Stimulated activated naive CD8-positive, alpha-beta T cell treated with anti-CD3 and anti-CD28 coated beads, Interleukin-15, amount 100 ng/mL, for 72 hours (primary cell): ENCODE results near the gene CCDC85A.
A peak's percentile ranks its signal among the peaks of the same experiment; 100 is the strongest.

Experiments used
- ATAC-seq: fragments of 150-1000 bp; cut with Tn5 transposase; 2 replicates; pipeline ENCODE4 v1.10.0; 2021; ENCODE audit warnings: mild to moderate bottlenecking, moderate library complexity
- DNase-seq, 2 donors: peaks; one replicate each; pipeline ENCODE4 v3.0.0; 2021 to 2022
- H3K27ac Mint-ChIP-seq, 2 donors: one replicate each; pipeline ENCODE4 v1.8.0; 2022; ENCODE audit warnings: mild to moderate bottlenecking in 2 of 2, mixed read lengths in 2 of 2, moderate library complexity in 2 of 2
- H3K27me3 Mint-ChIP-seq: one replicate; pipeline ENCODE4 v1.8.0; 2022; ENCODE audit warnings: mixed read lengths
- H3K4me1 Mint-ChIP-seq: one replicate; pipeline ENCODE4 v1.8.0; 2022; ENCODE audit warnings: mild to moderate bottlenecking, mixed read lengths
- H3K4me3 Mint-ChIP-seq, 2 donors: one replicate each; pipeline ENCODE4 v1.8.0; 2022; ENCODE audit warnings: mild to moderate bottlenecking in 2 of 2, mixed read lengths in 2 of 2, moderate library complexity in 1 of 2
- H3K9me3 Mint-ChIP-seq, 2 donors: one replicate each; pipeline ENCODE4 v1.8.0; 2022; ENCODE audit warnings: mixed read lengths in 2 of 2

The CCDC85A gene

DNA sequence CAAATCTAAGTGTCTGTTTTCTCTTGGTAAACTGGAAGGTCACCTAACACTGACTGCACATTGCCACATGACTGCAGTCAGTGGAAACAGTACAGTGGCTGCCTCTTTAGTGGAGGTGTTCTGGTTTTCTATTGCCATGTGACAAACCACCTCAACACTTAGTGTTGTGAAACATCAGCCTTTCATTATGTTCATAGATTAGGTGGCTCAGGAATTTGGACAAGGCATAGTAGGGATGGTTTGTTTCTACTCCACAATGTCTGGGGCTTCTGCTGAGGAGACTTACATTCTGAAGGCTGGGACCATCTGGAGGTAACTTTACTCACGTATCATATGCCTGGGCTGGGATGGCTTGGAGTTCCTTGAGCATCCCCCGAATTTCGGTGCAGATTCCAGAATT is 26.5 kb downstream of the CCDC85A start:
- no peaks in the 10 kb centered on the region for H3K27me3 Mint-ChIP-seq
- no peak for DNase-seq

DNA sequence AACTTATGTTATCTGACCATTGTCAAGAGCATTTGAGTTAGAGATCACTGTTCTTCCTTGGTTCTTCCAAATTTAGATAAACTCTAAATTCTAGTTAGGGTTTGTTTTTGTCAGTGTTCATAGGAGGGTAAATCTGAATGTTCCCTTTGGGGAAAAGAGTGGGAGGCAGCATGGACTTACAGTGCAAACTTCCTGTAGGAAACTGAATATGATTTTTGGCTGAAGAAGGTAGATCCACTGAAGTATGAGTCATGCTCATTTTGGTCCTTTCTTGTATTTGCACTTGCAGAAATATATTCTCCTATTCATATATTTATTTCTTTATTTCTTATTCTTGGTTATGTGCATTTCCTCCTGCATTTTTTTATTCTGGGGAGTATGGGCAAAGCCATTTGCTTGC is 27.3 kb downstream of the CCDC85A start:
- ATAC-seq, result no peak
- no peaks in the 10 kb centered on the region for H3K4me1 Mint-ChIP-seq

More for the DNA sequence above, 26.5 kb downstream of the CCDC85A start:
- no peak overlapping the region for H3K27ac Mint-ChIP-seq
- no peak overlapping the region for H3K4me3 Mint-ChIP-seq
- no peaks in the 10 kb centered on the region for H3K9me3 Mint-ChIP-seq
- no peak for ATAC-seq
- no peaks in the 10 kb centered on the region for H3K4me1 Mint-ChIP-seq

DNA sequence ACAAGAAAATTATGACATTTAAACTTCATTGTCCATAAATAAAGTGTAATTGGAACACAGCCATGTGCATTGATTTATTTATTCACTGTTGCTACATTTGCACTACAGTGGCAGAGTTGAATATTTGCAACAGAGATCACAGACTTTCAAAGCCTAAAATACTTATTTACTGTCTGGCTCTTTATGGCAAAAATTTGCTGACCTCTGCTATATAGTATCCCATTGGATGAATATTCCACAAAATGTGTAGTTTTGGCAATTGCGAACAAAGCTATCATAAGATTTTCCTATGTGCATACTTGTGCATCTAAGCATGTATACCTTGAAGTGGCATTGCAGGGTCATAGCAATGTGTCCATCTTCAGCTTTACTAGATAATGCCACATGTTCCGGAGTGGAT is 32.1 kb downstream of the CCDC85A start:
- H3K4me1 Mint-ChIP-seq, result no peaks in the 10 kb centered on the region
- no peak for ATAC-seq
- peaks cover 0 to 6% of the 10 kb centered on the region in 2 donors for H3K9me3 Mint-ChIP-seq
- no peak overlapping the region for H3K27ac Mint-ChIP-seq
- H3K4me3 Mint-ChIP-seq, result no peak overlapping the region
- no peaks in the 10 kb centered on the region for H3K27me3 Mint-ChIP-seq
- DNase-seq, result no peak

More for the DNA sequence above, 27.3 kb downstream of the CCDC85A start:
- H3K27me3 Mint-ChIP-seq, result no peaks in the 10 kb centered on the region
- no peak overlapping the region for H3K27ac Mint-ChIP-seq
- no peak overlapping the region for H3K4me3 Mint-ChIP-seq
- no peaks in the 10 kb centered on the region for H3K9me3 Mint-ChIP-seq
- no peak for DNase-seq

DNA sequence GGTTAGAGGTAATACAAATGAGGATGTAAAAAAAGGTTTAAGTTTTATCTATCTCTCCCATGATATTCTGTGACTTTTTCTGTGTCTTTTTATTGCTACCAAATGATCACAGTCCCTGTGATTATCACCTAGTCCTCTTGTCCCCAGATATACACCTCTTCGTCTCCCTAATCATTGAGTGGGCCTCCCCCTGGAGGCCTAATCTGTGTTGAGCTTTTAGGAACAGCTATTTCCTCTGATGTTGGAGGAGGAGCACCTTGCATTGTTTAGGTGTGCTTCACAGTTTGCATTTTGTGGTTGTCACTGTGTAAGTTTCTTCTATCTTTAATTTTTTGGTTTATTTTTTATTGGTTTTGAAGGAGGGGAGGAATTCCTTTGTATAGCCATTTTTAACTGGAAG is 33.3 kb downstream of the CCDC85A start:
- Mint-ChIP-seq H3K4me3 (no peak overlapping the region), H3K27me3 (no peaks in the 10 kb centered on the region), H3K27ac (peak overlapping the region in 1 of 2 donors; percentile 15), H3K9me3 (peaks cover 0 to 6% of the 10 kb centered on the region in 2 donors), H3K4me1 (no peaks in the 10 kb centered on the region)
- DNase-seq (no peak), ATAC-seq (no peak)

DNA sequence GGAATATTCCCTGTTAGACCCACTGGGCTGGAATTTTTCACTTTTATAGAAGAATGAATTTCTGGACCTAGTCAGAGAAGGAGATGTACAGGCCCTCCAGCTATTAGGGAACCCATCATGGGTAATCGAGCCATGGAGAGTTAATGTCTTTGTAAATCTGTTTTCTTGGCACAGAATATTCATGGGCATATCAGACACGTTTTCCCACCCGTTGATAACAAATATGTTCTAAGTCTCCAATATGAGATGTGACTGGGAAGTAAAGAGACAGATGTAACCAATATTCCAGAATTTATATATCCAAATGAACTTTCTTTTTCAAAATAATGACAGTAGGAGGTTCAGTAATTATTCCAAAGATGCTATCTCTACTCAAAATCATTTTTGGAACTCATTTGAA is 38.7 kb downstream of the CCDC85A start:
- peaks cover 0 to 5% of the 10 kb centered on the region in 2 donors for H3K9me3 Mint-ChIP-seq
- H3K4me3 Mint-ChIP-seq, result no peak overlapping the region
- ATAC-seq, result no peak
- H3K27ac Mint-ChIP-seq, result no peak overlapping the region
- H3K4me1 Mint-ChIP-seq, result no peaks in the 10 kb centered on the region
- DNase-seq, result no peak
- H3K27me3 Mint-ChIP-seq, result no peaks in the 10 kb centered on the region

DNA sequence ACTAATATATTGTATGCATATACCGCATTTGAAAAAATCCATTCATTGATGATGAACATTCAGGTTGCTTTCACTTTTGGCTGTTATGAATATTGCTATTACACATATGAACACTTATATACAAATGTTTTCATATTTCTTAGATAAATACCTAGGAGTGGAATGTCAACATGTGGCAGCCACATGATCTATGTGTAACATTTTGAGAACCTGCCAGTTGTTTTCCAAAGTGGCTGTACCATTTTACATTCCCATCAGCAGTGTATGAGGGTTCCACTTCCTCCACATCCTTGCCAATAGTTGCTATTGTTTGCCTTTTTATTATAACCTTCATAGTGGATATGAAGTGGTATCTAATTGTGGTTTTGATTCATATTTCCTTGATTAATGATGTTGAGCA is 40.5 kb downstream of the CCDC85A start:
- no peaks in the 10 kb centered on the region for H3K27me3 Mint-ChIP-seq
- H3K9me3 Mint-ChIP-seq, result peaks cover 0 to 5% of the 10 kb centered on the region in 2 donors
- DNase-seq, result no peak
- no peak overlapping the region for H3K27ac Mint-ChIP-seq
- no peak overlapping the region for H3K4me3 Mint-ChIP-seq
- no peak for ATAC-seq
- no peaks in the 10 kb centered on the region for H3K4me1 Mint-ChIP-seq

DNA sequence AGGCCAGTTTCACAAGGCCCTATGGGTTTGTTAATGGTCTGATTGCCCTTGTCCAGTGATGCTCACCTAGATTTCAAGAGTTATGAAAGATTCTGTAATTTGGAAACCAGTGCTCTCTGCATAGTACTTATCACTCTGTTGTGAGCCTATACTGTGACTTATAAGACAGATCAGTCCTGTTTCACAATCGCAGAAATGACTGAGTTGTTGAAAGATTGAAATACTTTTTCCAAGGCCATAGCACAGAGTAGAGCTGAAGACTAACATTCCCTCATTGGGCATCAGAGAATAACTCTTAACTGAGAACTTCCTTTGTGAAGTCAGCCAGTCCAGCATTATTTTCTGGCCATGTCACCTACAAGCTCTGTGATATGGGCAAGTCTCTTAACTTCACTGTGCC is 44.0 kb downstream of the CCDC85A start:
- H3K4me3 Mint-ChIP-seq, result no peak overlapping the region
- H3K9me3 Mint-ChIP-seq, result peaks cover 0 to 5% of the 10 kb centered on the region in 2 donors
- no peak for ATAC-seq
- no peak for DNase-seq
- H3K27ac Mint-ChIP-seq, result no peak overlapping the region
- no peaks in the 10 kb centered on the region for H3K27me3 Mint-ChIP-seq
- no peaks in the 10 kb centered on the region for H3K4me1 Mint-ChIP-seq

DNA sequence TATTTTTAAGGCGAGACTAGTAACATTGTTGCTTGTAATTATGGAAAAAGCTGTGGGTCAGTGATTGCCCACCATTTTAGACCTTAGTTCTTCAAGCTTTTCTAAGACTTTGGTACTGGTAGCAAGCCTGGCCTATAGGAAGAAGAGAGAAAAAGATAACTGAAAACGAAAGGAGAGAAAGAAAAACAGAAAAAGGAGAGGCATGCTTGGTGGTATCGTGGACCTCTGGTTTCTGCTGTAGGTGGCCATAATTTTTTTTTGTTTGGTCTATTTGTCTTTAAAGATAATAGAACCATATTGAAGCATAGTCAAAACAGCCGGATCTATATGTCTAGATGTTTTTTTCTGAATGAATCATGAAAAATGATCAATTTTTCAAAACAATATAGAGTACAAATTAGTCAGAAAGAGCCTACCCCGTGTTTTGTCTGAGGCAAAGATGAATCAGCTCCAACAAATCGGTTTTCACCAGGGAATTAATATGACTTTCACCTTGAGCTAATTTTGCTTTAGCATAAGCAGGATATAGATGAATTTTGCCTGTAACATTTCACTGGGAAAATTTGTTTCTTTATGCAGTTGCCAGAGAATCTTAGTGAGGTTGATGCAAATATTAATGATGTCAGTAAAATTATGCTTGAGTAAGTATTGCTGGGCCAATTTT is 45.7 kb downstream of the CCDC85A start:
- no peak for DNase-seq
- peaks cover 0 to 5% of the 10 kb centered on the region in 2 donors for H3K9me3 Mint-ChIP-seq
- no peaks in the 10 kb centered on the region for H3K4me1 Mint-ChIP-seq
- no peak overlapping the region for H3K27ac Mint-ChIP-seq
- ATAC-seq, result no peak
- H3K27me3 Mint-ChIP-seq, result no peaks in the 10 kb centered on the region
- no peak overlapping the region for H3K4me3 Mint-ChIP-seq

DNA sequence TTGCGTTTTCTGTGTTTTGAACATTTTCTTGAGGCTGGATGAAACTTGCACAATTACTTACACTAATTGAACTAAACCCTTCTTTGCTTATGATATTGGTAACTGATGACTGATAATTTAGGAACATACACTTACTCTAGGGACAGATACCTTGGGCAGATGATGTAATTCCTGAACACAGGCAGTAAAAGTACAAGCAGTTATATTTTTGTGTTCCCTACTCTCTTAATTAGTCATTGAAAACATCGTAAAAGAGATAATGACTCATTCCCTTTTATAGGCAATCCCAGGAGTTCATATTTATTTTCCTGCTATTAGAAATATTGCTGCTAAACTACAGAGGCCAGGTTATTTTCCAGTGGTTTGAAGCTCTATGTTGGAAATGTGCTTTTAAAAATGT is 46.4 kb downstream of the CCDC85A start:
- Mint-ChIP-seq H3K27me3 (no peaks in the 10 kb centered on the region), H3K27ac (no peak overlapping the region), H3K9me3 (peaks cover 0 to 5% of the 10 kb centered on the region in 2 donors), H3K4me1 (no peaks in the 10 kb centered on the region), H3K4me3 (no peak overlapping the region)
- DNase-seq (no peak), ATAC-seq (no peak)

DNA sequence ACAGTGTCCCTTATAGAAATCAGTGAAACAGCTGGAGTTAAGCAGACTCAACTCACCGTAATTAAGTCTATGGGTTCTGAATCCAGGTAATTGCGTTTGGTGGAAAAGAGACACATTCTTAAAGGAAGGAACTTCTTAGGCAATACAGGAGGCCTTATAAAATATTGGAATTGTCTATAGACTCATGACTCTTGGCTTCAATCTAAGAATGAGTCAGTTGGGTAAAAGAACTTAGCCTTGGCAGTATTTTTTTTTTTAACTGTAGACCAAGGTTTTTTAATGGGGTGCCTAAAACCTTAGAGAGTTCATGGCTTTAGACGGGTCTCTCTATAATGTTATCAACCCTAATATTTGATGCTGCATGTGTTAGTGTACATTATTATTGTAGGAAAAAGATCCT is 47.6 kb downstream of the CCDC85A start:
- no peak for DNase-seq
- no peak overlapping the region for H3K4me3 Mint-ChIP-seq

DNA sequence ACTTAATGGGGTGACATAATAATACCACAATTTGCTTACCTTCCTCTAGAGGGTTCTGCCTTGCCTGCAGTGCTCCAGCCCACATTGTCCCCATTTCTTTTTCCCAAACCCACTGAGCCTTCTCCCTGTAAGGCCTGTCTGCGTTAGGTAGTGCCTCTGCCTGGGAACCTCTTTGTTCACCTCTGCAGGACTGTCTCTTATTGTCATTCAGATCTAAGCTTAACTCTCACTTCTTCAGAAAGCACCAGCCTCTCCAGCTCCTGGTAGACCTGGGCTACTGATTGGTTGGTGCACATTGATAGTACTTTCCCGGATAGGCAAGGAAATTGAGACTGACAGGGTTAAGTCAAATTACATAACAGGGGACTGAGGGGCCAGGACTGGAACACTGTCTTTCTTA is 49.1 kb downstream of the CCDC85A start:
- H3K4me1 Mint-ChIP-seq, result no peaks in the 10 kb centered on the region
- no peak overlapping the region for H3K27ac Mint-ChIP-seq

More for the DNA sequence above, 47.6 kb downstream of the CCDC85A start:
- no peaks in the 10 kb centered on the region for H3K27me3 Mint-ChIP-seq
- no peak for ATAC-seq
- H3K27ac Mint-ChIP-seq, result no peak overlapping the region
- no peaks in the 10 kb centered on the region for H3K4me1 Mint-ChIP-seq
- H3K9me3 Mint-ChIP-seq, result no peaks in the 10 kb centered on the region

DNA sequence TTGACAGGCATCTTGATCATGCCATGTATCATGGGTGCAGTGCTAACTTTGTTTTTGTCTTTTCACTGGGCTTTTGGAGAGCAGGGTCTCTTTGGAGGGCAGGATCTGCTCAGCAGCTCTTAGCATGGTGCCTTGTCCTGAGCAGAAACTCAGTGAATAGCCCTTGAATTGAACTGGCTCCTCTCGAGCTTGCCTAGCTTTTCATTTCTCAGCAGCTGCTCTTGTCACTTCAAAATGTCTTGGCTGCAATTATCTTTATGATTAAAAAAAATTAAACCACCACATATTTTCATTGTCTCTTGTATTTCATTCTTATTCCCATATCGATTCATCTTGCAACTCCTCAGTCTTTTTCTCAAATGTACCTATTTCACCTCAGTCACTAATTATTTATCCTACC is 50.5 kb downstream of the CCDC85A start:
- H3K9me3 Mint-ChIP-seq, result no peaks in the 10 kb centered on the region
- H3K27ac Mint-ChIP-seq, result no peak overlapping the region
- ATAC-seq (no peak), DNase-seq (no peak)
- no peak overlapping the region for H3K4me3 Mint-ChIP-seq
- H3K27me3 Mint-ChIP-seq, result no peaks in the 10 kb centered on the region
- H3K4me1 Mint-ChIP-seq, result no peaks in the 10 kb centered on the region

More for the DNA sequence above, 49.1 kb downstream of the CCDC85A start:
- ATAC-seq, result no peak
- DNase-seq, result no peak
- Mint-ChIP-seq H3K27me3 (no peaks in the 10 kb centered on the region), H3K9me3 (no peaks in the 10 kb centered on the region), H3K4me3 (no peak overlapping the region)

DNA sequence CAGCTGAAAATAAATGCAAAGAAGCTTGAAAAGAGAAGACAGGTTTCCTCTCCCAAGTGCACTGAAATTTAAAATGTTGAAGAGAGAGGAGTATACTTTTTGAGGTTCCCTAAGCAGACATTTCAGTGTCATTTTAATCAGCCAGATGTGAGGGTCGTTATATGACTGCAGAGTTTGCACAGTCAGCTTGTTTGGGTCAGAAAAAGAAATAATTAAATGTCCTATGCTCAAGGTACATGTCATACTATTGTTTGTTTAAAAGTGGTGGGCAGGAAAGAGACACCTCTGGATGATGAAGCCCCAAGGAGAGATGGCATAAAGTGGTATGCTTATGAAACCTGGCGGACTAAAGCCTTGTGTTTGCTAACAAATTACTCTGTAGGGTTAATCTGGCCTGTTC is 55.2 kb downstream of the CCDC85A start:
- H3K27me3 Mint-ChIP-seq, result no peaks in the 10 kb centered on the region
- DNase-seq, result no peak
- no peaks in the 10 kb centered on the region for H3K4me1 Mint-ChIP-seq
- ATAC-seq, result no peak
- no peak overlapping the region for H3K27ac Mint-ChIP-seq
- H3K9me3 Mint-ChIP-seq, result peaks cover 0 to 10% of the 10 kb centered on the region in 2 donors
- H3K4me3 Mint-ChIP-seq, result no peak overlapping the region

DNA sequence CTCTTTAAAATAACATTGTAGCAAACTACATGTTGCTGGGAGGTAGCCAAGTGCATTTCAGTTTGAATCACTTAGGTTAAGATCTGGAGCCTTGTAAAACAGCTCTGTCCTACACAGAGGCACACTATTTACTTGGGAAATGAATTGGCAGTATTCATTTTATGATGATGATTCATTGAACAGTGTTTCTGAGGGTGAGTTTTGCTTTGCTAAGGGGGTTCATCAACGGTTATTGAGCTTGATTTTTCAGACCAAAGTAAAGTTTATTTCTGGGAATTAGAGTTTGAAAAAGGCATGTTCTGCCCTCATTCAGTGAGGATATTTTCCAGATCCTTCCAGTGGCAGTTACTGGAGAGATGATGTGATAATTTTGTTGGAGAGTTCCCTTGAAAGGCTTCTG is 55.6 kb downstream of the CCDC85A start:
- ATAC-seq (no peak), DNase-seq (no peak)
- Mint-ChIP-seq H3K27me3 (no peaks in the 10 kb centered on the region), H3K4me1 (no peaks in the 10 kb centered on the region), H3K9me3 (peaks cover 0 to 14% of the 10 kb centered on the region in 2 donors), H3K4me3 (no peak overlapping the region), H3K27ac (no peak overlapping the region)

DNA sequence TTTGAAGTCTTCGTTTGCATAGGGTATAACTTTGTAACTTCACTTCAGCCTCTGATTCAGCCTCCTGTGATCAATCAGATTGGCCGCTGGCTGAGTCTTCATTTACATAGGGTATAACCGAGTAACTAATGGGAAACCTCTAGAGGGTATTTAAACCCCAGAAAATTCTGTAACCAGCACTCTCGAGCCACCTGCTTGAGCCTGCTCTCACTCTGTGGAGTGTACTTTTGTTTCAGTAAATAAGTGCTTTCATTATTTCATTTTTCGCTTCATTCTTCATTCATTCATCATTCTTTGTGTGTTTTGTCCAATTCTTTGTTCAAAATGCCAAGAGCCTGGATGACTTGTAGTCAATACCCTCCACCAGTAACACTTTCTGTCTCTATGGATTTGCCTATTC is 56.4 kb downstream of the CCDC85A start:
- Mint-ChIP-seq H3K27ac (no peak overlapping the region), H3K4me3 (no peak overlapping the region), H3K9me3 (peaks cover 0 to 19% of the 10 kb centered on the region in 2 donors), H3K27me3 (no peaks in the 10 kb centered on the region), H3K4me1 (no peaks in the 10 kb centered on the region)
- DNase-seq (no peak), ATAC-seq (no peak)

DNA sequence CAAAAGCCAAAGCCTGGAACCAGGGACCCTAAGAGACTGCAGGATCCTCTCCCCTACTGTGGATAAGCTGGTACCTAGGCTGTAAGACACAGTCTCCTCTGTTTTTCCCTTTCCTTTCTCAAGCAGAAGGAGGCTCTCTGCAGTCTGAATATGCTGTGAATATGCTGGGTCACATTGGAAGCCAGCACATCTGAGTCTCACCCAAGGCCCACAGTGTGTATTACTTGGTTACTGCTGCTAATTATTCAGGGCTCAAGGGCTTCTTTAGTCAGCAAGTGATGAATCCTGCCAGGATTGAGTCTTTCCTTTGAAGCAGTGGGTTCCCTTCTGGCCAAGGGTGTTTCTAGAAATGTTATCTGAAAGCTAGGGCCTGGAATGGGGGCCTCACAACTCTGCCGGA is 60.7 kb downstream of the CCDC85A start:
- H3K27me3 Mint-ChIP-seq, result no peaks in the 10 kb centered on the region
- DNase-seq (no peak), ATAC-seq (no peak)
- no peaks in the 10 kb centered on the region for H3K4me1 Mint-ChIP-seq
- H3K27ac Mint-ChIP-seq, result no peak overlapping the region
- H3K4me3 Mint-ChIP-seq, result no peak overlapping the region
- H3K9me3 Mint-ChIP-seq, result peaks cover 0 to 23% of the 10 kb centered on the region in 2 donors

DNA sequence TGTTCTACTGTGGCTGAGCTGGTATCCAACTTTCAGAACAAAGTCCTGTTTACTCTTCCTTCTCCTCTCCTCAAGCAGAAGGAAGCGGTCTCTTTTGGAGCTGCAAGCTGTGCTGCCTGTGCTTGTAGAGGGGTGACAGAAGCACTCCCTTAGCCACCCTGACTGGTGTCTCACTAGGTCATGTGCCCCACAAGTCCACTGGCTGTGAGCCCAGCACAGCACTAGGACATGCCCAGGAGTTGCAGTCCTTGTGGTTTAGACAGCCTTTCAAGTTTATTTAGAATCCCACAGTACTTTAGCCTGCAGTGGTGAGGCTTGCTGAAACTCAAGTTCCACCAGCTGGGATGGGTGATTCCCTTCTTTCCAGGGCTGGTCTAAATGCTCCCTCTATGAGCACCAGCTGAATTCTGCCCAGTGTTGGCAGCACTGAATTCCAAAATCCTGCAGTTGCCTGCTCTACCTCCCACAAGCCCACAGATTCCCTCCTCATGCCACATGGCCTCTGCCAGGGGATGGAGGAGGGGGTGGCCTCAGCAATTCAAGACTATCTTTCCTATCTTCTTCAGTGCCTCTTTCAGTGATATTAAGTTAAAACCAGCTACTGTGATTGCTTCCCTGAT is 61.2 kb downstream of the CCDC85A start:
- ATAC-seq (no peak), DNase-seq (no peak)
- Mint-ChIP-seq H3K4me1 (no peaks in the 10 kb centered on the region), H3K27ac (no peak overlapping the region), H3K9me3 (peaks cover 0 to 23% of the 10 kb centered on the region in 2 donors), H3K4me3 (no peak overlapping the region), H3K27me3 (no peaks in the 10 kb centered on the region)
